ENCODE measurements around the gene EOLA1.
"Not testable (repeated sequence)": the region's sequence is repeated elsewhere in the genome, so short reads cannot be mapped to it uniquely, and the experiment has no call there.

The EOLA1 gene

GRCh38 chrX:149508467-149508866 is 32.3 kb upstream of the EOLA1 start:
- H3K9me3 ChIP-seq (replicated peaks in 1 of 11) = no peaks in the 10 kb centered on the region
- peaks cover 18 to 38% (median 22%) of the 10 kb centered on the region in 10 experiments; a peak in 18 of 20 replicates for H3K4me1 ChIP-seq
- no peak for TF ChIP-seq Cebpa-rat (IDR thresholded peaks at IDR 0.05)

GRCh38 chrX:149510386-149510785 is 30.4 kb upstream of the EOLA1 start:
- peak overlapping the region in 4 of 11 experiments; percentile 26 to 49 (median 30); a peak in 6 of 22 replicates for H3K4me2 ChIP-seq
- peaks cover 14 to 44% (median 28%) of the 10 kb centered on the region in 10 experiments for H3K4me1 ChIP-seq
- TF ChIP-seq Cebpa-rat (IDR thresholded peaks at IDR 0.05) = no peak
- no peaks in the 10 kb centered on the region for H3K9me3 ChIP-seq (replicated peaks in 1 of 11)
- H3K9ac ChIP-seq = no peak overlapping the region
- H3K4me3 ChIP-seq = no peak overlapping the region
- no peaks in the 10 kb centered on the region for H3K27me3 ChIP-seq
- 0 out of 22 replicates have a peak, but pooled peaks cover 0 to 5% (median 0%) of the 10 kb centered on the region in 11 experiments for H4K20me1 ChIP-seq
- peak overlapping the region in 1 of 11 experiments; percentile 25; a peak in 1 of 22 replicates for H3K27ac ChIP-seq
- no peaks in the 10 kb centered on the region for H3K36me3 ChIP-seq

More at GRCh38 chrX:149508467-149508866, 32.3 kb upstream of the EOLA1 start:
- Histone ChIP-seq H3K4me2 (no peak overlapping the region), H3K27ac (no peak overlapping the region), H3K27me3 (no peaks in the 10 kb centered on the region), H3K9ac (no peak overlapping the region), H3K36me3 (no peaks in the 10 kb centered on the region), H4K20me1 (0 out of 22 replicates have a peak, but pooled peaks cover 0 to 5% (median 0%) of the 10 kb centered on the region in 11 experiments), H3K4me3 (no peak overlapping the region)

- Histone ChIP-seq H4K20me1 (0 out of 22 replicates have a peak, but pooled peaks cover 0 to 5% (median 0%) of the 10 kb centered on the region in 11 experiments), H3K27ac (peak overlapping the region in 1 of 11 experiments; percentile 25; a peak in 1 of 22 replicates), H3K9me3 (replicated peaks in 1 of 11) (no peaks in the 10 kb centered on the region), H3K4me3 (no peak overlapping the region), H3K4me1 (peaks cover 10 to 45% (median 28%) of the 10 kb centered on the region in 10 experiments), H3K9ac (no peak overlapping the region), H3K4me2 (peak overlapping the region in 3 of 11 experiments; percentile 26 to 49 (median 30); a peak in 5 of 22 replicates), H3K27me3 (no peaks in the 10 kb centered on the region), H3K36me3 (no peaks in the 10 kb centered on the region)
- TF ChIP-seq Cebpa-rat (IDR thresholded peaks at IDR 0.05) = no peak
Measured at GRCh38 chrX:149511081-149511480, 29.7 kb upstream of the EOLA1 start.

GRCh38 chrX:149512225-149512885 is 28.5 kb upstream of the EOLA1 start:
- Histone ChIP-seq H3K4me1 (peaks cover 10 to 52% (median 31%) of the 10 kb centered on the region in 10 experiments), H3K27me3 (no peaks in the 10 kb centered on the region), H3K9me3 (replicated peaks in 1 of 11) (no peaks in the 10 kb centered on the region), H3K27ac (no peak overlapping the region), H4K20me1 (0 out of 22 replicates have a peak, but pooled peaks cover 0 to 5% (median 0%) of the 10 kb centered on the region in 11 experiments), H3K9ac (no peak overlapping the region), H3K36me3 (no peaks in the 10 kb centered on the region), H3K4me2 (peak overlapping the region in 1 of 11 experiments; percentile 3; a peak in 1 of 22 replicates), H3K4me3 (no peak overlapping the region)
- no peak for TF ChIP-seq Cebpa-rat (IDR thresholded peaks at IDR 0.05)

DNA sequence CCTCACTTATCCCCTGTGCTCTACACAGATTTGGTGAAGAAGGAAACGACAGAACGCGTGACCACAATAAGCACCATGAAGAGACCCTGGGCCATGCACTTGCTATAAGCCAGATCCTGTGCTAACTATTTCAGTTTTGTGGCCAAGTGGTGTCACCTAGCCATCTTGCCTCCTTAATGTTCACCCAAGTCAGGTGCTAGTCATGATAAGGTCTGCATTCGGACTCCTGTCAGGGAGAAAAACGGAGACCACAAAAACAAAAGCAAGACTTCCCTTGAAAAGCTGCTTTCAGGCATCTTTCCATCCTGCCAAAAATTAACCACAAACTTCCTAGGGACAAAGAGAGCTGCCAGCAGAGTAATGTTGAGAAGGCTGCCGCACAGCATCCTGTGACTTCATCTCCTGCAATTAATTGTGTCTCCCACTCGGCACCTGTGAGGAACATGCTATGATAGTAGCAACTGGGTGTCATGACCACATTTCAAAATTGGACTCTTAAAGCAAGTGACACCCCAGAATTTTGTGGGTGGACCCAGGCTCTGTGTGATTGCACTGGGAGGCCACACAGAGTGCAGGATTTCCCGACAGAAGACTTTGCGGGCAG is 26.9 kb upstream of the EOLA1 start:
- 0 out of 22 replicates have a peak, but pooled peaks cover 0 to 5% (median 0%) of the 10 kb centered on the region in 11 experiments for H4K20me1 ChIP-seq
- H3K4me1 ChIP-seq = peaks cover 10 to 52% (median 31%) of the 10 kb centered on the region in 10 experiments
- H3K4me2 ChIP-seq = peak overlapping the region; percentile 7 to 58 (median 33)
- TF ChIP-seq Cebpa-rat (IDR thresholded peaks at IDR 0.05) = no peak
- no peaks in the 10 kb centered on the region for H3K27me3 ChIP-seq
- no peak overlapping the region for H3K4me3 ChIP-seq
- no peak overlapping the region for H3K27ac ChIP-seq
- no peaks in the 10 kb centered on the region for H3K36me3 ChIP-seq
- H3K9me3 ChIP-seq (replicated peaks in 1 of 11) = no peaks in the 10 kb centered on the region
- H3K9ac ChIP-seq = no peak overlapping the region

DNA sequence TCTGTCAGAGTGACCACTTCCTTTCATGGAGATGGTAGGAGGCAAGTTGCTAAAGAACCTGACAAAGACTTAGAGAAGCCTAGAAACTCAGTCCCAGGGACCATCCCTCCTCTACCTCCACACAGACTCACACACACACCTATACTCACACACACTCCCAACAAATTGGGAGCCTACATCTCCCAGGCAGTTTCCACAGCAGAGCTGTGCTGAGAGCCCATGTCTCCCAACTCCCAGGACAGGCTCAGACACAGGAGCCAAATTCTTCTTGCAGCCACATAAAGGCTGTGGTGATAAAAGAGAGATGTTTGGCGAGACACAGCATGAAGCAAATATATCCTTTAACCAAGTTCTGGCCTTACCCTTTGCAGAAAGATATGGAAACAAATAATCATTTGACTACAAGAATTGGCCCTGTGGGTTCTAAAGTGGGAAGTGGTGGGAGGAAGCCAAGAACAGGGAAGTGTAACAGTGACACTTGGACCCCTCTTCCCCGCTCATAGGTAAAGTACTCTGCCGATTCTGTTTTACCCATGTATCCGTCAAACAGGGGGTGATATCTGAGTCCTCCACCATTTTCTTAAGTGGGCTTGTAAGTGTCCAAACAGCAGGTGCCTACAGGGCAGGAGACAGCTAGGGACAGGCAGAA is 24.7 kb upstream of the EOLA1 start:
- Histone ChIP-seq H3K9ac (no peak overlapping the region), H3K4me2 (peak overlapping the region in 5 of 11 experiments; percentile 42 to 78 (median 60); a peak in 11 of 22 replicates), H3K36me3 (no peaks in the 10 kb centered on the region), H4K20me1 (0 out of 22 replicates have a peak, but pooled peaks cover 0 to 1% (median 0%) of the 10 kb centered on the region in 11 experiments), H3K27me3 (no peaks in the 10 kb centered on the region), H3K4me1 (peaks cover 10 to 38% (median 28%) of the 10 kb centered on the region in 10 experiments), H3K27ac (no peak overlapping the region), H3K9me3 (replicated peaks in 1 of 11) (no peaks in the 10 kb centered on the region), H3K4me3 (no peak overlapping the region)
- no peak for TF ChIP-seq Cebpa-rat (IDR thresholded peaks at IDR 0.05)

DNA sequence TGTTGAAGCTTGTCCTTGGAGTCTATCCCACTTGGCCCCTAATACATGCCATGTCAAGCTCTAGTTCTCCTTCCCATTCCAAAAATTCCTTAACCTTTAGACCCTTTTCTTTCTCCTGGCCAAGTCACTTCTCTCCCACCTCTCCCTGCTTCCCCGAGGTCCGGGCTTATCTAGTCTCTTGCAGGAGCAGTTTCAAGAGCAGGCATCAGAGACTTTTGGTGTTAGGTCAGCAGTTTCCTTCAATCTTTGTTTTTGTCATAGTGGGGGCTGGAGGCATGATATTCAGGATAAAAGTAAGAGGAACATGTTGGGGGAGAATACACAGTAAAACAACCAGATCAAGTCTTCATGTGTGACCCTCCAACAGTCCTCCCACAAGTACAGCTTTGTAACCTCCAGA is 24.2 kb upstream of the EOLA1 start:
- no peak for TF ChIP-seq Cebpa-rat (IDR thresholded peaks at IDR 0.05)

DNA sequence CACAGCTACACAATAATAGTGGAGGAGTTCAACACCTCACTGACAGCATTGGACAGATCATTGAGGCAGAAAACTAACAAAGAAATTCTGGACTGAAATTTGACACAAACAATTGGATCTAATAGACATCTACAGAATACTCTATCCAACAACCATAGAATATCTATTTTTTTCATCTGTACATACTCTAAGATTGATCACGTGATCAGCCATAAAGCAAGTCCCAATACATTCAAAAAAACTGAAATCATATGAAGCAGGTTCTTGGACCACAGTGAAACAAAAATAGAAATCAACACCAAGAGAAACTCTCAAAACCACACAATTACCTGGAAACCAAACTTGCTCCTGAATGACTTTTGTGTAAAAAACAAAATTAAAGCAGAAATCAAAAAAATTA is 23.5 kb upstream of the EOLA1 start:
- H3K4me2 ChIP-seq = no peak overlapping the region
- H3K9me3 ChIP-seq (replicated peaks in 1 of 11) = no peaks in the 10 kb centered on the region
- no peak overlapping the region for H3K9ac ChIP-seq
- H3K4me3 ChIP-seq = no peak overlapping the region
- no peaks in the 10 kb centered on the region for H3K36me3 ChIP-seq
- TF ChIP-seq Cebpa-rat (IDR thresholded peaks at IDR 0.05) = no peak
- peaks cover 10 to 38% (median 28%) of the 10 kb centered on the region in 10 experiments for H3K4me1 ChIP-seq
- H4K20me1 ChIP-seq = no peaks in the 10 kb centered on the region
- no peak overlapping the region for H3K27ac ChIP-seq
- no peaks in the 10 kb centered on the region for H3K27me3 ChIP-seq

More for the DNA sequence above, 24.2 kb upstream of the EOLA1 start:
- H3K27ac ChIP-seq = no peak overlapping the region
- H3K4me2 ChIP-seq = peak overlapping the region in 5 of 11 experiments; percentile 42 to 78 (median 60); a peak in 8 of 22 replicates
- no peaks in the 10 kb centered on the region for H3K27me3 ChIP-seq
- no peak overlapping the region for H3K9ac ChIP-seq
- no peaks in the 10 kb centered on the region for H4K20me1 ChIP-seq
- H3K36me3 ChIP-seq = no peaks in the 10 kb centered on the region
- H3K4me3 ChIP-seq = no peak overlapping the region
- H3K4me1 ChIP-seq = peaks cover 10 to 36% (median 28%) of the 10 kb centered on the region in 10 experiments
- no peaks in the 10 kb centered on the region for H3K9me3 ChIP-seq (replicated peaks in 1 of 11)

- no peaks in the 10 kb centered on the region for H3K27me3 ChIP-seq
- H3K4me2 ChIP-seq = no peak overlapping the region
- no peak overlapping the region for H3K9ac ChIP-seq
- no peak overlapping the region for H3K4me3 ChIP-seq
- H3K27ac ChIP-seq = no peak overlapping the region
- H4K20me1 ChIP-seq = no peaks in the 10 kb centered on the region
- H3K4me1 ChIP-seq = peaks cover 10 to 43% (median 23%) of the 10 kb centered on the region in 10 experiments
- no peaks in the 10 kb centered on the region for H3K9me3 ChIP-seq (replicated peaks in 1 of 11)
- H3K36me3 ChIP-seq = no peaks in the 10 kb centered on the region
- no peak for TF ChIP-seq Cebpa-rat (IDR thresholded peaks at IDR 0.05)
Measured at GRCh38 chrX:149518236-149518635, 22.6 kb upstream of the EOLA1 start.

DNA sequence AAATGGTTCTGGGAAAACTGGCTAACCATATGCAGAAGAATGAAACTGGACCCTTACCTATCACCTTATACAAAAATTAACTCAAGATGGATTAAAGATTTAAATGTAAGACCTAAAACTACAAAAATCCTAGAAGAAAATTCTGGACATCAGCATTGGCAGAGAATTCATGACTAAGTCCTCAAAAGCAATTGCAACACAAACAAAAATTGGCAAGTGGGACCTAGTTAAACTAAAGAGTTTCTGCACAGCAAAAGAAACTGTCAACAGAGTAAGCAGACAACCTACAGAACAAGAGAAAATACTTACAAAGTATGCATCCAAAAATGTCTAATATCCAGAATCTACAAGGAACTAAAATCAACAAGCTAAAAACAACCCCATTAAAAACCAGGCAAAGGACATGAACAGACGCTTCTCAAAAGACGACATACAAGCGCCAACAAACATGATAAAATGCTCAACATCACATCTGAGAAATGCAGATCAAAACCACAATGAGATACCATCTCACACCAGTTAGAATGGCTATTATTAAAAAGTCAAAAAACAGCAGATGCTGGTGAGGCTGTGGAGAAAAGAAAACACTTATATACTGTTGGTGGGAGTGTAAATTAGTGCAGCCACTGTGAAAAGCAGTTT is 20.1 kb upstream of the EOLA1 start:
- not testable (repeated sequence) for H4K20me1 ChIP-seq; H3K9me3 ChIP-seq (replicated peaks in 1 of 11); H3K4me2 ChIP-seq; H3K36me3 ChIP-seq; H3K4me3 ChIP-seq; H3K27ac ChIP-seq; H3K9ac ChIP-seq; H3K27me3 ChIP-seq
- peaks cover 12 to 37% (median 21%) of the 10 kb centered on the region in 10 experiments for H3K4me1 ChIP-seq
